D721Med (cell line): ENCODE data around the gene EEF1AKMT1.

Experiments used
- DNase-seq: peaks from one replicate; pipeline ENCODE4 v3.0.0; 2011; ENCODE audit warnings: low spot score; ENCODE audit not compliant: insufficient read length
- FAIRE-seq: peaks from 2 replicates; lab custom pipeline; 2011; peaks lifted over from hg19 to GRCh38; lab: Jason Lieb, UNC
- TF ChIP-seq, protein P1 (sequence below): IDR thresholded peaks from 2 replicates; pipeline ENCODE4 v1.5.1; 2012; ENCODE audit warnings: mild to moderate bottlenecking, control low read depth; ENCODE audit not compliant: insufficient read depth; ENCODE audit errors: missing control alignments

The EEF1AKMT1 gene

DNA sequence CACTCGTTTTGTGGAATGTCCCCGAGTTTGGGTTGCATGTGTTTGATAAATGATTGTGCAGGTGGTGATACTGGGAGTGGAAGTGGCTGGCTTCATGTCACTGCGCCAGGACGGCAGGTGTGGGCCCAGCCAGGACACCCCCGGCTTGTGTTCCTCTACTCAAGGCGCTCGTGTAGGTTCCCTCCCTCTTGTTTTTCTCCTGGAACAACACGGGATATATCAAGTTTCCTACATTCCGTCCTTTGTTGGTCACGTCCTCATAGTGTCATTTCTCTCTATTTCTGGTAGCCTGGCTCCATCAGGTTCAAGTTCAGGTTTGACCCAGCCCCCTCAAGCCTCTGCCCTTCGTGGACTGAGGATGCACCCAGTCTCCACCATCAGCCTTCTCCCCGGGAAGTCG is 54.0 kb downstream of the EEF1AKMT1 start:
- no peak for DNase-seq
- FAIRE-seq, result no peak
- TF ChIP-seq, protein P1, sequence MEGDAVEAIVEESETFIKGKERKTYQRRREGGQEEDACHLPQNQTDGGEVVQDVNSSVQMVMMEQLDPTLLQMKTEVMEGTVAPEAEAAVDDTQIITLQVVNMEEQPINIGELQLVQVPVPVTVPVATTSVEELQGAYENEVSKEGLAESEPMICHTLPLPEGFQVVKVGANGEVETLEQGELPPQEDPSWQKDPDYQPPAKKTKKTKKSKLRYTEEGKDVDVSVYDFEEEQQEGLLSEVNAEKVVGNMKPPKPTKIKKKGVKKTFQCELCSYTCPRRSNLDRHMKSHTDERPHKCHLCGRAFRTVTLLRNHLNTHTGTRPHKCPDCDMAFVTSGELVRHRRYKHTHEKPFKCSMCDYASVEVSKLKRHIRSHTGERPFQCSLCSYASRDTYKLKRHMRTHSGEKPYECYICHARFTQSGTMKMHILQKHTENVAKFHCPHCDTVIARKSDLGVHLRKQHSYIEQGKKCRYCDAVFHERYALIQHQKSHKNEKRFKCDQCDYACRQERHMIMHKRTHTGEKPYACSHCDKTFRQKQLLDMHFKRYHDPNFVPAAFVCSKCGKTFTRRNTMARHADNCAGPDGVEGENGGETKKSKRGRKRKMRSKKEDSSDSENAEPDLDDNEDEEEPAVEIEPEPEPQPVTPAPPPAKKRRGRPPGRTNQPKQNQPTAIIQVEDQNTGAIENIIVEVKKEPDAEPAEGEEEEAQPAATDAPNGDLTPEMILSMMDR, result no peak

DNA sequence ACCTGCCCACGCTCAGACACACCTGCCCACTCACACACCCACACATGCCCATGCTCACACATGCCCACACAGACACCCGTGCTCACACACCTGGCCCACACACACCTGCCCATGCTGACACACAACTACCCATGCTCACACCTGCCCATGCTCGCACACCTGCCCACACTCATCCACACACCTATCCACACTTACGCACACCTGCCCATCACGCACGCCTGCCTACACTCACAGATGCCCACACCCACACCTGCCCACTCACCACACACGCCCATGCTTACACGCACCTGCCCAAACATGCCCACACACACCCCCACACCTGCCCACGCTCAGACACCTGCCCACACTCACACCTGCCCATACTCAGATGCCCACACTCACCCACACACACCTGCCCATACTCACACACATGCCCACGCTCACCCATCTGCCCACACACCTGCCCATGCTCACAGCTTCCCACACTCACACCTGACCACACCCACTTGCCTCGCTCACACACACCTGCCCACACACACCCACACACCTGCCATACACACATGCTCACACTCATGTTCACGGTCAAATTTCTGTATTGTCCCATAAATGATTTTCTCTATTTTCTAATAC is 54.7 kb downstream of the EEF1AKMT1 start:
- TF ChIP-seq, protein P1, result no peak
- no peak for DNase-seq
- FAIRE-seq, result no peak

DNA sequence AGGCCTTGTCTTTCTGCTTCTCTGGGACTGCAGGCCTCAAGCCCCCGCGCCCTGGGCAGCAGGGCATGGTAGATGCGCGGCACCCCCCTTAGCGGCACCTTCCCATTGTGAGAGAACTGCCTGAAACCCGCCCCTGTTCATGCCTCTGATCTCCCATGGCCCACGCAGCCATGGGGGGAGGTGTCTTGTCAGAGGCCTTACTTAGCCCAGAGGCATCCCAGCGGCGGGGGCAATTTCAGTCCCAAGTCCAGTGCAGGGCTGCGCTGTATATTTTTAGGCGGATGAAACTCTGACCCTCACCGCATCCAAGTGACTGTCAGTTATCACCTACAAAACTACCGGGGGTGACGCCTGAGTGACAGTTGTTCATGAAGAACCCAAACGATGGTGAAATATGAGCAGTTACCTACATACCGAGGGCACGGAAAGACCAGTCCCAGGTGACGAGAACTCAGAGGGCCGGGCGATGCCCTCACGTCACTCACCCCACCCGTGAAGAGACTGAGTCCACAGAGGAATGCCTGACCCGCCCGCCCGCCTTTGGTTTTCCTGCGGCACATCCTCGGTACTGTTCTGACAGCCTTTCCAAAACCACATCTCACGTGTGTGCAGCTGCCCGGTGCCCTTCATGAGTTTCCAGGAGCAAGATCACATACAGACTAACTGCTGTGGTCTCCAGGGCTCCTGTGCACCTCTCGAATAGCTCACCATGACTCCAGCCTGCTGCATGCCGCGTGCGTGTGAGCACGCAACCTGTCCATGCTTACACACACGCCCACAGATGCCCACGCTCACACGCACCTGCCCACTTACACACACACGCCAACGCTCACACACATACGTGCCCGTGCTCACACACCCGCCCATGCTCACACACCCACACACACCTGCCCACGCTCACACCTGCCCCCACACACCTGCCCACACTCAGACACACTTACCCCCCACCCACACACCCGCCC is 55.9 kb downstream of the EEF1AKMT1 start:
- no peak for FAIRE-seq
- no peak for DNase-seq
- TF ChIP-seq, protein P1, result no peak

DNA sequence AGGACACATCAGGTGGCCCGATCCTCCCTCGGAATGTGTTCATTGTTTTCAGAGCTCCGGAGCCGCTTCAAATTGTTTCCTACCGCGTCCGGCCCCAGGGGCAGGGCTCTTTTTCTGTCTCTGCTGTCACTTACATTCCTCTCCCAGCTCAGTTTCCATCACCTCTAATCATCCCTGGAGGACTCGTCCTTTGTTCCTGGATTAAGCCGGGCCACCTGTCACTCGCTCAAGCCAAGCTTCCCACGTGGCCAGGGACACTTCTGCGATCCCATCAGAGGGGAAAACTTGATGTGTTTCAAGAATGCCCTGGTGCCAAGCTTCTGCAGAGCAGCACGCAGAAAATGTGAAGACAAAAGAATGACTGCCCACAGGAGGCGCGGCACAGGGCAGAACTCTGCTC is 56.8 kb downstream of the EEF1AKMT1 start:
- DNase-seq (peak; percentile 80), FAIRE-seq (peak; percentile 86)
- TF ChIP-seq, protein P1, result no peak

DNA sequence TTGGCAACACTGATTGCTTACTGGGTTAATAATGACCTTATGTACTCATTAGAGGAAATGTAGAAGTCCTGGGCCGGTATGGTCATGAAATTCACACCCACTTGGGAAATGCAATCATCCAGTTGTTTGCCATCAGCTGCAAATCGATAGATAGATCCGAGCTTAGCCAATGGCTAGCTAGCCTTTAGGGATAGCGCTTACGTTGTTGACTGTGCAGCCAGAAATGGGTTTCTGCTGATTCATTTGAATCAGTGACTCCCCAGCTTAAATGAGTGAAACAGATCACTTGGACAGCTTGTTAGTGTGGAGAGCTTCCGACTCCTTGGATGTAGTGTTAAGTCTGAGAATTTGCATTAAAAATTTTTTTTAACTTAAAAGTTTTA is 58.4 kb downstream of the EEF1AKMT1 start:
- no peak for FAIRE-seq
- TF ChIP-seq, protein P1, result no peak
- no peak for DNase-seq

DNA sequence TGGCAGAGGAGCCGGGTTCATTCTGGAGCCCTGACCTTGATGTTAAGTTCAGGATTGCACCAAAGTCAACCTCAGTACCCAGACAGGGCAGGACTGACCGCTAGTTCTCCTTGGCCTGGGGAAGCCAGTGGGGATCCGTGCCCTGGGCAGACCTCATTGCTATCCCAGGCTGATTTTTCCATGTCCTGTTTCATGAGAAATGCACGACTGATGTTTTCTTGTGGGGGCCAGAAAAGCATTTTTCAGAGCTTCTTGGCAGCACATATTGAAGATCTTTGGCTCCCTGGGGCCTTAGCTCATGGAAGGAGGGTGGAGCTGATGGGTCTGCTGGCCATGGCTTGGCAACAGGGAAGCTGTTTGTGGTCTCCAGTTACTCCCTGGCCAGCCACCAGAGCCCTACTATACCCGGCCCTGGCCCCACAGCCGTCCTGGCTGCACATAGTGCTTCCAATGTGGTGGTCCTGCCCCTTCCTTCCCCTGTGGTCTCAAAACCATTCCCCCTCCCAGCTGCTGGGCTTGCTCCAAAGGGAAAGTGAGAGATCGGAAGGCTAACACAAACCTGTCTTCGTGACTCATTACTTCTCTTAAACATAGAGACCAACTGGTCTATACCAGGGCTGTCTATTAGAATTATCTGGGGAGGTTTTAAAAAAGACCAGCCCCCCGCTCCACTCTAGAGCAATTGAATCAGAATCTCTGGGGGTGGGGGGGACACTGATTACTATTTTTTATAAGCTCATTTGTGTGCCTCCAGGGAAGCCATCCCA is 59.0 kb downstream of the EEF1AKMT1 start:
- DNase-seq (no peak), FAIRE-seq (no peak)
- TF ChIP-seq, protein P1, result no peak
